HUES48 (cell line): ENCODE data around the gene CCDC78.

Experiments
- H3K27ac ChIP-seq: one replicate; pipeline ENCODE4 v1.7.0; 2013; ENCODE audit warnings: low read depth, low read length, inconsistent platforms
- H3K27me3 ChIP-seq: 2 replicates; pipeline ENCODE4 v1.6.1; 2013; ENCODE audit warnings: mild to moderate bottlenecking, low read length; ENCODE audit not compliant: control insufficient read depth, insufficient read depth
- H3K36me3 ChIP-seq: 2 replicates; pipeline ENCODE4 v1.6.1; 2013; ENCODE audit warnings: low read length; ENCODE audit not compliant: control insufficient read depth, insufficient read depth
- H3K4me1 ChIP-seq: 2 replicates; pipeline ENCODE4 v1.6.1; 2013; ENCODE audit warnings: mild to moderate bottlenecking, low read length; ENCODE audit not compliant: control insufficient read depth, insufficient read depth
- H3K4me3 ChIP-seq: 2 replicates; pipeline ENCODE4 v1.5.1; 2013; ENCODE audit warnings: mild to moderate bottlenecking, low read depth, low read length
- H3K9ac ChIP-seq: 2 replicates; pipeline ENCODE4 v1.6.1; 2013; ENCODE audit warnings: mild to moderate bottlenecking, low read depth, low read length, moderate library complexity
- H3K9me3 ChIP-seq: 2 replicates; pipeline ENCODE4 v1.6.1; 2013; ENCODE audit warnings: low read length; ENCODE audit not compliant: control insufficient read depth, insufficient read depth

The CCDC78 gene

GRCh38 chr16:734981-735881, 9.0 kb upstream of the CCDC78 start:
- no peaks in the 10 kb centered on the region for H3K4me1 ChIP-seq

GRCh38 chr16:734208-734980, 8.2 kb upstream of the CCDC78 start:
- no peak overlapping the region for H3K27ac ChIP-seq
- H3K27me3 ChIP-seq: no peaks in the 10 kb centered on the region
- no peak overlapping the region for H3K9ac ChIP-seq
- no peaks in the 10 kb centered on the region for H3K4me1 ChIP-seq
- no peak overlapping the region for H3K4me3 ChIP-seq
- no peaks in the 10 kb centered on the region for H3K9me3 ChIP-seq
- H3K36me3 ChIP-seq: peaks cover 46% of the 10 kb centered on the region

More at GRCh38 chr16:734981-735881, 9.0 kb upstream of the CCDC78 start:
- Histone ChIP-seq H3K36me3 (peaks cover 46% of the 10 kb centered on the region), H3K27ac (no peak overlapping the region), H3K4me3 (no peak overlapping the region), H3K27me3 (no peaks in the 10 kb centered on the region), H3K9ac (no peak overlapping the region), H3K9me3 (no peaks in the 10 kb centered on the region)

GRCh38 chr16:733382-734207, 7.4 kb upstream of the CCDC78 start:
- Histone ChIP-seq H3K4me1 (no peaks in the 10 kb centered on the region), H3K9ac (no peak overlapping the region)

GRCh38 chr16:732936-733335, 6.7 kb upstream of the CCDC78 start:
- no peaks in the 10 kb centered on the region for H3K27me3 ChIP-seq
- no peak overlapping the region for H3K9ac ChIP-seq
- H3K4me1 ChIP-seq: no peaks in the 10 kb centered on the region
- peaks cover 45% of the 10 kb centered on the region for H3K36me3 ChIP-seq
- H3K27ac ChIP-seq: no peak overlapping the region
- no peak overlapping the region for H3K4me3 ChIP-seq
- H3K9me3 ChIP-seq: no peaks in the 10 kb centered on the region

More at GRCh38 chr16:733382-734207, 7.4 kb upstream of the CCDC78 start:
- H3K36me3 ChIP-seq: peaks cover 46% of the 10 kb centered on the region
- no peaks in the 10 kb centered on the region for H3K9me3 ChIP-seq
- no peak overlapping the region for H3K27ac ChIP-seq
- H3K27me3 ChIP-seq: no peaks in the 10 kb centered on the region
- no peak overlapping the region for H3K4me3 ChIP-seq

- Histone ChIP-seq H3K27ac (no peak overlapping the region), H3K36me3 (peaks cover 40% of the 10 kb centered on the region), H3K27me3 (no peaks in the 10 kb centered on the region; the same call in 1 of the 2 replicates)
These were observed 6.1 kb upstream of the CCDC78 start for GRCh38 chr16:732332-732731.

GRCh38 chr16:730666-731509, 4.6 kb upstream of the CCDC78 start:
- H3K36me3 ChIP-seq: peaks cover 26% of the 10 kb centered on the region; the same call in 1 of the 2 replicates
- H3K27ac ChIP-seq: no peak overlapping the region

More at GRCh38 chr16:732332-732731, 6.1 kb upstream of the CCDC78 start:
- Histone ChIP-seq H3K9ac (no peak overlapping the region), H3K4me1 (peaks cover 1% of the 10 kb centered on the region; the same call in 1 of the 2 replicates), H3K4me3 (no peak overlapping the region), H3K9me3 (no peaks in the 10 kb centered on the region)

GRCh38 chr16:729768-730665, 3.8 kb upstream of the CCDC78 start:
- H3K4me1 ChIP-seq: peaks cover 3% of the 10 kb centered on the region; the same call in 1 of the 2 replicates
- H3K9ac ChIP-seq: no peak overlapping the region
- no peaks in the 10 kb centered on the region for H3K9me3 ChIP-seq
- peaks cover 23% of the 10 kb centered on the region; the same call in 1 of the 2 replicates for H3K36me3 ChIP-seq
- H3K27me3 ChIP-seq: no peaks in the 10 kb centered on the region; the same call in 1 of the 2 replicates
- H3K27ac ChIP-seq: no peak overlapping the region
- no peak overlapping the region for H3K4me3 ChIP-seq

More at GRCh38 chr16:730666-731509, 4.6 kb upstream of the CCDC78 start:
- no peaks in the 10 kb centered on the region for H3K9me3 ChIP-seq
- peaks cover 3% of the 10 kb centered on the region; the same call in 1 of the 2 replicates for H3K4me1 ChIP-seq
- H3K9ac ChIP-seq: no peak overlapping the region
- no peaks in the 10 kb centered on the region; the same call in 1 of the 2 replicates for H3K27me3 ChIP-seq
- H3K4me3 ChIP-seq: no peak overlapping the region

- Histone ChIP-seq H3K4me1 (peaks cover 3% of the 10 kb centered on the region; the same call in 1 of the 2 replicates), H3K27me3 (no peaks in the 10 kb centered on the region; the same call in 1 of the 2 replicates), H3K27ac (no peak overlapping the region), H3K4me3 (peak overlapping the region; percentile 66), H3K36me3 (peaks cover 23% of the 10 kb centered on the region; the same call in 1 of the 2 replicates), H3K9me3 (no peaks in the 10 kb centered on the region), H3K9ac (peak overlapping the region; percentile 19; the same call in 1 of the 2 replicates)
These were observed 2.9 kb upstream of the CCDC78 start for GRCh38 chr16:728890-729744.
